AG04449 (cell line): Measurements from ENCODE around the gene SPECC1.
"Not testable (repeated sequence)": the region's sequence is repeated elsewhere in the genome, so short reads cannot be mapped to it uniquely, and the experiment has no call there.

Experiments used
- CTCF ChIA-PET: fragments of 350-600 bp; formaldehyde crosslinking; extraction: SDS; loops from one replicate; lab custom pipeline; 2021; ENCODE audit warnings: antibody characterized with exemption; lab: Yijun Ruan, JAX
- POLR2A ChIA-PET: fragments of 400-600, 350-600 bp; formaldehyde crosslinking; extraction: SDS; loops from one replicate; lab custom pipeline; 2020; ENCODE audit warnings: antibody characterized with exemption, inconsistent platforms; lab: Yijun Ruan, JAX
- DNase-seq: peaks from one replicate; pipeline ENCODE4 v3.0.0-alpha.2; 2010; ENCODE audit warnings: low read depth, low spot score
- H3K4me3 ChIP-seq: 2 replicates; pipeline ENCODE4 v1.5.1; 2011; ENCODE audit warnings: low read depth, mild to moderate bottlenecking, control low read depth, low read length
- TF ChIP-seq, protein P1 (sequence below): IDR thresholded peaks from one replicate; pipeline ENCODE4 v1.5.1; 2011; ENCODE audit warnings: mild to moderate bottlenecking, moderate library complexity, low read length, control low read depth, inconsistent platforms; ENCODE audit not compliant: insufficient read depth; ENCODE audit errors: missing control alignments

SPECC1 gene

DNA sequence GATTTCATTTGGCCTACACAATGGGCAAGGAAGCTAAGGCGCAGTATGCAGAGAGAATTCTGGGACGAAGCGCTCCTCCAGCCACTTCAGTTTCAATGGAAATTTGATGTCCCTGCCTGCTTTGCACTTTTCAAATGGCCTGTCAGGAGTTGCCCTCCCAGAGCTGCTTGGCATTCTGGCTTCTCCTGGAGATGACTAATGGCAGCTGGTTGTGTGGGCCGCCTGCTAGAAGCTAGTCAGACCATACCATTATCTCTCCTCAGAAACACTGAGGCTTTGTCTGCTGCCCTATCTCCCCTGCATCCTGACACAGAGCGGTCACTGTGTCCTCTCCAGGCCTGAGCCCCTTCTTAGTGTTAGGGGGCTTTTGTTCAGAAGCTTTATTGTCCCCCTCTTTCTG, 180.1 kb downstream of the SPECC1 start:
- POLR2A ChIA-PET: no interaction called here
- CTCF ChIA-PET: no interaction called here
- DNase-seq: no peak

DNA sequence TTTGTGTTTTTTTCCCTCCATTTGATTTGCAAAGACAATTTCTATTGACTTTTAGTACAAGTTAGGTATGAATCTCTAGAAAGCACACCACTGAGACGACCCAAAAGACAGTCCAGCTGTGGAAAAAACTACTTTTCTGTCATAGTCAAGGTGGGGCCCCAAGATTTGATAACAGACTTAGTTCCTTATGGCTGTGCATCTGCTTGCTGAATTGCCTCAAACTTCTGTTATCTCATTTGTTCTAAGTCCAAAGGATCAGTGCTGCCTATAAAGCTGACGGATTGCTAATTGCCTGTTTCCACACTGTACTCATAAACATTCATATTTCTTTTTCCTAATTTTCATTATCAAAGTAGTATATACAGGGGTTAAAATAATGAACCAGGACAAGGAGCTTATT, 180.8 kb downstream of the SPECC1 start:
- CTCF ChIA-PET: no interaction called here
- H3K4me3 ChIP-seq: no peak overlapping the region

More for the DNA sequence above, 180.1 kb downstream of the SPECC1 start:
- TF ChIP-seq, protein P1, sequence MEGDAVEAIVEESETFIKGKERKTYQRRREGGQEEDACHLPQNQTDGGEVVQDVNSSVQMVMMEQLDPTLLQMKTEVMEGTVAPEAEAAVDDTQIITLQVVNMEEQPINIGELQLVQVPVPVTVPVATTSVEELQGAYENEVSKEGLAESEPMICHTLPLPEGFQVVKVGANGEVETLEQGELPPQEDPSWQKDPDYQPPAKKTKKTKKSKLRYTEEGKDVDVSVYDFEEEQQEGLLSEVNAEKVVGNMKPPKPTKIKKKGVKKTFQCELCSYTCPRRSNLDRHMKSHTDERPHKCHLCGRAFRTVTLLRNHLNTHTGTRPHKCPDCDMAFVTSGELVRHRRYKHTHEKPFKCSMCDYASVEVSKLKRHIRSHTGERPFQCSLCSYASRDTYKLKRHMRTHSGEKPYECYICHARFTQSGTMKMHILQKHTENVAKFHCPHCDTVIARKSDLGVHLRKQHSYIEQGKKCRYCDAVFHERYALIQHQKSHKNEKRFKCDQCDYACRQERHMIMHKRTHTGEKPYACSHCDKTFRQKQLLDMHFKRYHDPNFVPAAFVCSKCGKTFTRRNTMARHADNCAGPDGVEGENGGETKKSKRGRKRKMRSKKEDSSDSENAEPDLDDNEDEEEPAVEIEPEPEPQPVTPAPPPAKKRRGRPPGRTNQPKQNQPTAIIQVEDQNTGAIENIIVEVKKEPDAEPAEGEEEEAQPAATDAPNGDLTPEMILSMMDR: no peak
- H3K4me3 ChIP-seq: no peak overlapping the region

DNA sequence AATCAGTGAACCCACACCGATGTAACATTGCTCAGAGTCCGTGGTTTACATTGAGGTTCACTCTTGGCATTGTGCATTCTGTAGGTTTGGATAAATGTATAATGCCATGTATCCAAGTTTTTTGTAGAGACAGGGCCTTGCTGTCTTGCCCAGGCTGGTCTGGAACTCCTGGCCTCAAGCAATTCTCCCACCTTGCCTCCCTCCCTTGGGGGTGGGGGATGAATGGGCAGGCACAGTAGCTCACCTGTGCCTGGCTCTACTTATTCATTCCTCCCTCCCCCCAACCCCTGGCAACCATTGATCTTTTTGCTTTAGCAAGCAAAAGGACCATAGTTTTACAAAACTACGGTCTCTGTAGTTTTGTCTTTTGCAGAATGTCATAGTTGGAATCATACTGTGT, 181.4 kb downstream of the SPECC1 start:
- ChIA-PET POLR2A (no interaction called here), CTCF (no interaction called here)
- TF ChIP-seq, protein P1: no peak

More for the DNA sequence above, 180.8 kb downstream of the SPECC1 start:
- TF ChIP-seq, protein P1: no peak
- no peak for DNase-seq
- POLR2A ChIA-PET: no interaction called here

DNA sequence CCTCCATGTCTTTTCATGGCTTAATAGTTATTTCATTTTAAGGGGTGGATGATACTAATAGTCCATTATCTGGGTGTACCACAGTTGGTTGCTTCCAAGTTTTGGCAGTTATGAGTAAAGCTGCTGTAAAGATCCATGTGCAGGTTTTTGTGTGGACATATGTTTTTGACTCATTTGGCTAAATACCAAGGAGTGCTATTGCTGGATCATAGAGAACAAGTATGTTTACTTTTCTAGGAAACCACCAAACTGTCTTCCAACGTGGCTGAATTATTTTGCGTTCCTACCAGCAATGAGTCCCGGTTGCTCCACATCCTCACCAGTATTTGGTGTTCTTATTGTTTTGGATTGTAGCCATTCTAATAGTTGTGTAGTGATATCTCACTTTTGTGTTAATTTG, 181.9 kb downstream of the SPECC1 start:
- no peak for DNase-seq
- ChIA-PET CTCF (interaction anchor here (0.6 kb wide), 1 partner anchor 98 kb away, joined by 3 read pairs; no protein-coding TSS in a partner anchor), POLR2A (no interaction called here)
- TF ChIP-seq, protein P1: no peak
- H3K4me3 ChIP-seq: no peak overlapping the region

More for the DNA sequence above, 181.4 kb downstream of the SPECC1 start:
- DNase-seq: no peak
- no peak overlapping the region for H3K4me3 ChIP-seq

DNA sequence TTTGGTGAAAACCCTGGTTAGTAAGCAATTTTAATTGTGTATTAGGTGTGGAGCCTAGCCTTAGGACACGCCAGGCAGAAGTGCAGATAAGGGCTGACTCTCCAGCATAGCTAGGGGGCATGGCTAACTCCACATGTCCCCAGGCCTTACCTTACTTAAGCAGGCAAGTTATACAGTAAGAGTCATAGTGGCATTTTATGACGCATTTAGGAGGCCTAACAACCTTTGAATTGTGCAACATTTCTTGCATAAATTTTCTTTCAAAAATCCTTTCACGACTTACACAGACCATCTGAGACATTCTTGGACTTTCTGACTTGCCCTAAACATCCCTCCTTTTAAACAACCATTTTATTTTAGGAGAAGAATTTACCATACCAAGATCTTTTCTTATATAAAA, 187.1 kb downstream of the SPECC1 start:
- POLR2A ChIA-PET, CTCF ChIA-PET, H3K4me3 ChIP-seq, DNase-seq: not testable (repeated sequence)

DNA sequence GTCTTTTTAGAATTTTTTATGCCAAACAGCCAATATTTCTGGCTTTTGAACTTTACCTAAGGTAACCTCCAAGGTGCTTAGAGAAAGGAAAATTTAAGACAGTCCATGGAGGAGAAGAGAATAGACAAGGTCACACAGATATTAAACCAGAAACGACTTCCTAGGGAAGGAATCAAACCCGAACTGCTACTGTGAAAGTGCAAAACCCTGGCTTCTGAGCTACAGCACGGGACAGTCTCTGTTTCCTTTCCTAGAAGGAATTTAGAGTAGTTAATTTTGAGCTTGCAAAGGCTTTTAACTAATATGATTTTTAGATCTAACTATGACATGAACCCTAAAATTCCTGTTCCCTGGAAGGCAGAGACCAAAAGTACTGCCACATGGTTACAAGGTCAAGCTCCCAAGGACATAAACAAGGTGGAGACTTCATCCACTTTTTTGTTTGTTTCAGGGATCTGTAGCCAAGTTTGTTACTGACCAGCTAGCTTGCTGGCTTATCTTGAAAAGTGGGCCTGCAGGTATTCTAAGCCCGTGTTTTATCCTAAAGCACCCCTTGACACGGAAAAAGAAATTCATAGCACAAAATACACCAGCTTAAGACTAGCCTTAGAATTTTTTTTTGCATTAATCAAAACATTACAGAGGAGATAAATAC, 188.2 kb downstream of the SPECC1 start:
- POLR2A ChIA-PET: no interaction called here

More for the DNA sequence above, 188.2 kb downstream of the SPECC1 start:
- no peak overlapping the region for H3K4me3 ChIP-seq
- CTCF ChIA-PET: interaction anchor here (1.2 kb wide), 1 partner anchor 30 kb away, joined by 5 read pairs; no protein-coding TSS in a partner anchor
- no peak for DNase-seq
- TF ChIP-seq, protein P1: no peak
